Ishikawa (cell line): ENCODE measurements around the gene NSD2.

Experiments used
- CREB1 ChIP-seq: IDR thresholded peaks from 2 replicates; pipeline ENCODE4 v1.6.1; 2012; ENCODE audit warnings: low read depth
- EP300 ChIP-seq: IDR thresholded peaks from 2 replicates; pipeline ENCODE4 v1.6.1; 2012; ENCODE audit warnings: borderline replicate concordance
- FOXM1 ChIP-seq: IDR thresholded peaks from 2 replicates; pipeline ENCODE4 v1.6.1; 2012; ENCODE audit warnings: low read depth, borderline replicate concordance
- TCF12 ChIP-seq: IDR thresholded peaks from 2 replicates; pipeline ENCODE4 v1.6.1; 2012; ENCODE audit warnings: low read depth
- YY1 ChIP-seq: IDR thresholded peaks from 2 replicates; pipeline ENCODE4 v1.6.1; 2012; ENCODE audit warnings: low read depth
- TF ChIP-seq, protein P1 (sequence below): IDR thresholded peaks from 2 replicates; pipeline ENCODE4 v1.6.1; 2012; ENCODE audit warnings: low read depth, mild to moderate bottlenecking
- TF ChIP-seq, protein P2 (sequence below): IDR thresholded peaks from 2 replicates; pipeline ENCODE4 v1.6.1; 2012

DNA sequence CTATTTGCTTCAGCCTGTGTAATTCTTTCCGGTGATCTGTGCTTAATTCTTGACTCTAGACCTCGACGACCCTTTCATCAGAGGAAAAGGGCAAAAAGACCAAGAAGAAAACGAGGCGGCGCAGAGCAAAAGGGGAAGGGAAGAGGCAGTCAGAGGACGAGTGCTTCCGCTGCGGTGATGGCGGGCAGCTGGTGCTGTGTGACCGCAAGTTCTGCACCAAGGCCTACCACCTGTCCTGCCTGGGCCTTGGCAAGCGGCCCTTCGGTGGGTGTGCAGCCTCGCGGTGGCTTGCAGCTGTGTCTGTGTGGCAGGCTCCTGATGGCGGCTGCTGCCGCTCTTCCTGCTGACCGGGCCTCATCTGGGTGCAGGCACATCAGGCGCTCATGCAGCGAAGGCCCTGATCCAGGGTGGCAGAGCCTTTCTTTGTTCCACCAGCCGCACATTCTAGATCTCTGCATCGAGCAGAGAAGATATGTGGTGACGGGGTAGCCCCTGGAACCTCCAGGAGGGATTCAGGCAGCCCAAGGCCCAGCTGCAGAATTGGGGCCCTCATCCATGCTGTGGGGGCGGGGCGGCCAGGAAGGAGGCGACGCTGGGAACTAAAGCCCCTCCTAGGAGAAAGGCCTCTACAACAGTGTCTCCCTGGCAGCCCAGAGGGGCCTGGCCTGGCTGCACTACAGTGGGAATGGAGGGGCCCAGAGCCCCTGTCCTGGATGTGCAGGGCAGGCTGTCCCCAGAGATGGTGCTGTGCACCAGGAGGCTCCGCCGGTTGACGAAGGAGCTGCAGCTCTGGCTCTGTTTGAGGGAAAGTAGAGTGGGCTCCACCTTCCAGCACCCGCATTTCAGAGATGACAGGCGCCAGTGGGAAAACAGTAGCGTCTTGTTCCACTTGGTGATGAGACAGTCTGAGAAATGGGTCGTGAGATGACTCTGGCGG is 105.5 kb downstream of the NSD2 start:
- TF ChIP-seq TCF12 (no peak), YY1 (no peak), EP300 (no peak), FOXM1 (no peak), CREB1 (no peak)
- TF ChIP-seq, protein P1, sequence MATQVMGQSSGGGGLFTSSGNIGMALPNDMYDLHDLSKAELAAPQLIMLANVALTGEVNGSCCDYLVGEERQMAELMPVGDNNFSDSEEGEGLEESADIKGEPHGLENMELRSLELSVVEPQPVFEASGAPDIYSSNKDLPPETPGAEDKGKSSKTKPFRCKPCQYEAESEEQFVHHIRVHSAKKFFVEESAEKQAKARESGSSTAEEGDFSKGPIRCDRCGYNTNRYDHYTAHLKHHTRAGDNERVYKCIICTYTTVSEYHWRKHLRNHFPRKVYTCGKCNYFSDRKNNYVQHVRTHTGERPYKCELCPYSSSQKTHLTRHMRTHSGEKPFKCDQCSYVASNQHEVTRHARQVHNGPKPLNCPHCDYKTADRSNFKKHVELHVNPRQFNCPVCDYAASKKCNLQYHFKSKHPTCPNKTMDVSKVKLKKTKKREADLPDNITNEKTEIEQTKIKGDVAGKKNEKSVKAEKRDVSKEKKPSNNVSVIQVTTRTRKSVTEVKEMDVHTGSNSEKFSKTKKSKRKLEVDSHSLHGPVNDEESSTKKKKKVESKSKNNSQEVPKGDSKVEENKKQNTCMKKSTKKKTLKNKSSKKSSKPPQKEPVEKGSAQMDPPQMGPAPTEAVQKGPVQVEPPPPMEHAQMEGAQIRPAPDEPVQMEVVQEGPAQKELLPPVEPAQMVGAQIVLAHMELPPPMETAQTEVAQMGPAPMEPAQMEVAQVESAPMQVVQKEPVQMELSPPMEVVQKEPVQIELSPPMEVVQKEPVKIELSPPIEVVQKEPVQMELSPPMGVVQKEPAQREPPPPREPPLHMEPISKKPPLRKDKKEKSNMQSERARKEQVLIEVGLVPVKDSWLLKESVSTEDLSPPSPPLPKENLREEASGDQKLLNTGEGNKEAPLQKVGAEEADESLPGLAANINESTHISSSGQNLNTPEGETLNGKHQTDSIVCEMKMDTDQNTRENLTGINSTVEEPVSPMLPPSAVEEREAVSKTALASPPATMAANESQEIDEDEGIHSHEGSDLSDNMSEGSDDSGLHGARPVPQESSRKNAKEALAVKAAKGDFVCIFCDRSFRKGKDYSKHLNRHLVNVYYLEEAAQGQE = no peak
- TF ChIP-seq, protein P2, sequence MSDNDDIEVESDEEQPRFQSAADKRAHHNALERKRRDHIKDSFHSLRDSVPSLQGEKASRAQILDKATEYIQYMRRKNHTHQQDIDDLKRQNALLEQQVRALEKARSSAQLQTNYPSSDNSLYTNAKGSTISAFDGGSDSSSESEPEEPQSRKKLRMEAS = no peak
